ENCODE results near the gene CLSTN2. TPM values are rescaled to one million over a fixed set of nuclear protein-coding genes. Genes with fewer than 3 reads are reported as not detected.

Gene CLSTN2
- total RNA-seq, 1 donor, result 7.3 TPM

GRCh38 chr3:140553591-140553990 is 618.6 kb downstream of the CLSTN2 start:
- no peak overlapping the region for H3K4me3 ChIP-seq (ENCODE audit: low read depth, low read length)
- TF ChIP-seq CTCF (IDR thresholded peaks at IDR 0.05; ENCODE audit: insufficient read depth, low read depth, low read length), result no peak
- DNase-seq (ENCODE audit: low read depth), result no peak

- DNase-seq (ENCODE audit: low read depth), result no peak
- no peak overlapping the region for H3K4me3 ChIP-seq (ENCODE audit: low read depth, low read length)
- TF ChIP-seq CTCF (IDR thresholded peaks at IDR 0.05; ENCODE audit: insufficient read depth, low read depth, low read length), result no peak
Observed at GRCh38 chr3:140555666-140556065, 620.7 kb downstream of the CLSTN2 start.

GRCh38 chr3:140557476-140557875 is 622.5 kb downstream of the CLSTN2 start:
- no peak for DNase-seq (ENCODE audit: low read depth)
- TF ChIP-seq CTCF (IDR thresholded peaks at IDR 0.05; ENCODE audit: insufficient read depth, low read depth, low read length), result no peak
- no peak overlapping the region for H3K4me3 ChIP-seq (ENCODE audit: low read depth, low read length)

- TF ChIP-seq CTCF (IDR thresholded peaks at IDR 0.05; ENCODE audit: insufficient read depth, low read depth, low read length), result no peak
- no peak overlapping the region for H3K4me3 ChIP-seq (ENCODE audit: low read depth, low read length)
- no peak for DNase-seq (ENCODE audit: low read depth)
Observed at GRCh38 chr3:140559546-140559945, 624.6 kb downstream of the CLSTN2 start.

- TF ChIP-seq CTCF (IDR thresholded peaks at IDR 0.05; ENCODE audit: insufficient read depth, low read depth, low read length), result no peak
- no peak overlapping the region for H3K4me3 ChIP-seq (ENCODE audit: low read depth, low read length)
- DNase-seq (ENCODE audit: low read depth), result no peak
Observed at GRCh38 chr3:140563206-140563760, 628.3 kb downstream of the CLSTN2 start.

GRCh38 chr3:140568131-140568530 is 633.1 kb downstream of the CLSTN2 start:
- TF ChIP-seq CTCF (IDR thresholded peaks at IDR 0.05; ENCODE audit: insufficient read depth, low read depth, low read length), result no peak
- H3K4me3 ChIP-seq (ENCODE audit: low read depth, low read length), result no peak overlapping the region
- DNase-seq (ENCODE audit: low read depth), result no peak

Data from fibroblast of villous mesenchyme (primary cell).